ENCODE measurements around the gene INPP5F.

- TF ChIP-seq CTCF (IDR thresholded peaks at IDR 0.05 in 8 of 11, conservative IDR thresholded peaks at IDR 0.05 in 3 of 11) (no peak), POLR2A (IDR thresholded peaks at IDR 0.05) (no peak)
Observed at GRCh38 chr10:119782981-119783664, 57.3 kb downstream of the INPP5F start.

Data from spleen (tissue), 7 donors.